EH (cell line): ENCODE data around the gene TBX10.
"Not testable (repeated sequence)": the region's sequence is repeated elsewhere in the genome, so short reads cannot be mapped to it uniquely, and the experiment has no call there.

Experiments
- DNase-seq: peaks from one replicate; pipeline ENCODE4 v3.0.0-alpha.2; 2015; ENCODE audit warnings: low read depth

TBX10 gene

GRCh38 chr11:67645521-67646461 is 6.2 kb upstream of the TBX10 start:
- DNase-seq, result no peak

- DNase-seq, result no peak
These were observed 5.2 kb upstream of the TBX10 start for GRCh38 chr11:67644472-67645418.

- DNase-seq, result peak; percentile 13
These were observed 4.5 kb upstream of the TBX10 start for GRCh38 chr11:67644042-67644441.

- no peak for DNase-seq
These were observed 2.9 kb upstream of the TBX10 start for GRCh38 chr11:67642173-67643120.

- no peak for DNase-seq
These were observed 2.0 kb upstream of the TBX10 start for GRCh38 chr11:67641338-67642172.

GRCh38 chr11:67640758-67641337 is 1.3 kb upstream of the TBX10 start:
- no peak for DNase-seq

- DNase-seq, result peak; percentile 58
These were observed 626 bp upstream of the TBX10 start for GRCh38 chr11:67640021-67640757.

GRCh38 chr11:67638535-67639437 is 777 bp downstream of the TBX10 start:
- DNase-seq, result no peak

- DNase-seq, result not testable (repeated sequence)
These were observed 2.1 kb downstream of the TBX10 start for GRCh38 chr11:67637441-67637840.

- DNase-seq, result no peak
These were observed 2.6 kb downstream of the TBX10 start for GRCh38 chr11:67636962-67637361.

- no peak for DNase-seq
These were observed 4.4 kb downstream of the TBX10 start for GRCh38 chr11:67635231-67635521.

- no peak for DNase-seq
These were observed 5.0 kb downstream of the TBX10 start for GRCh38 chr11:67634366-67635230.

GRCh38 chr11:67633758-67634365 is 5.7 kb downstream of the TBX10 start:
- no peak for DNase-seq

- no peak for DNase-seq
These were observed 6.4 kb downstream of the TBX10 start for GRCh38 chr11:67632982-67633755.

GRCh38 chr11:67632175-67632981 is 7.2 kb downstream of the TBX10 start:
- DNase-seq, result no peak

GRCh38 chr11:67631853-67632174 is 7.7 kb downstream of the TBX10 start:
- DNase-seq, result no peak
